ENCODE results near the gene WDR7.

GRCh38 chr18:57080479-57080878 lies 429.3 kb downstream of the WDR7 start:
- TF ChIP-seq CTCF (IDR thresholded peaks at IDR 0.05), result no peak
- TF ChIP-seq POLR2A (IDR thresholded peaks at IDR 0.05), result no peak
